A172 (cell line): ENCODE measurements around the gene TGFBRAP1. TPM values are rescaled to one million over a fixed set of nuclear protein-coding genes. Genes with fewer than 3 reads are reported as not detected.

ENCODE experiments used
- DNase-seq: peaks from one replicate; pipeline ENCODE4 v3.0.0-alpha.2; 2015; ENCODE audit warnings: low spot score
- total RNA-seq: library from RNA; depleted of rRNA; stranded (reverse); fragments of >200 nt; shearing (Covaris generic); gene quantifications from 2 replicates; pipeline ENCODE4 v1.2.3, GENCODE V29; 2014; rRNA removed

TGFBRAP1 gene
- total RNA-seq, 1 experiment from 2014 or later: 37.7 TPM

DNA sequence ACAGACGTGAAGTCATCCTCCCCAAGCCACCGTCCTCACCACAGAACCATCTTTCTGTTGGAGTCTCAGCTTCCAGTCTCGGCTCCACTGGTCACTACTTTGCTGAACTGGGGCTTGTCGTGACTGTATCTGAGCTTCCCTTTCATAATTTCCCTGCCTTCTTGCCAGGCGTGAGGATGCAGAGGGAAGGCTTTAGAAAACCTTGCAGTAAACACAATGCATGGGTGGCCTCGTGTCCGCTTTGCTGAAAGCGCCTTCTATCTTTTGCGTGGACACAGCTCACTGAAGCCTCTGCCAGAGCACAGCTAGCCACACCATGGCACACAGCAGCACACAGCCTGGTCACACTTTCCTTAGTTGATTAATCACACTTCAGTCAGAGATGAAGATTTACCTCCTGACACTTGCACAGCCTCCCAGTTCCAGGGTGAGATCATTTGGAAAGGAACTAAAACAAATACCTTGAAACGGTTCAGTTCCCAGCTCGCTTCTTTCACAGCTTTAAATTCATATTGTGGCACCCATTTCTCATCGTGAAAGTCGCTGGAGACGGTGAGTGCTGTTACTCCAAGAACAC is 90.8 kb downstream of the TGFBRAP1 start:
- no peak for DNase-seq

DNA sequence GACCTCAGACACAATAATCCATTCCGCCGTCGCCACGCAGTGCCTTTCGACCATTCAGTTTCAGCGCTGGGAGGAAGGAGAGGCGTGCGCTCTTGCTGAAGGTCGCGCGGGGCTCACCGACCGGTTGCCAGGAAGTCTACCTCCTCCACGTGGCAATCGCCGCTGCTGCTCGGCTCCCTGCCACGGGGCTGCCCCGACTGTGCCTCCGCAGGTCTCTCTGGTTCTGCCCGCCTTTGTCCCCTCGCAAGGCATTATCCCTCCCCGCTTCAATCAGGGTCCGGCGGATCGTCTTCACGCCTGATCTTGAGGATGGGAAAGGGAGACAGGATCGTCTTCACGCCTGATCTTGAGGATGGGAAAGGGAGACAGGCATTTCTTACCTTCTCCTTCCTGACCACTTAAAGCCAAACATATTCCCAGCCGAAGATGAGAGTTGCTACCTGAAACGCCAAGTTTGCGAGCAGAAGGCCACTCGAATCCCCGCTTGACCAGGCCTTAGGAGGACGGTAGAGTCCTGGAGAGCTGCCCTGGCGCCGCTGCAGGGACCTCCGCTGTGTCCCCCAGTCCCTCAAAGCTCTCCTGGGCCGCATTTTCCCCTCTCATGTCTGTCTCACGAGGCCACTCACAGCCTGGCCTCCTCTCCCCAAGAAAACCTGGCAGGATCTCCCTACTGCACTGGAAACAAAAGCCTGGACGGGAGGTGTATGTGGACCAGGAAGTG is 92.3 kb downstream of the TGFBRAP1 start:
- DNase-seq: no peak

DNA sequence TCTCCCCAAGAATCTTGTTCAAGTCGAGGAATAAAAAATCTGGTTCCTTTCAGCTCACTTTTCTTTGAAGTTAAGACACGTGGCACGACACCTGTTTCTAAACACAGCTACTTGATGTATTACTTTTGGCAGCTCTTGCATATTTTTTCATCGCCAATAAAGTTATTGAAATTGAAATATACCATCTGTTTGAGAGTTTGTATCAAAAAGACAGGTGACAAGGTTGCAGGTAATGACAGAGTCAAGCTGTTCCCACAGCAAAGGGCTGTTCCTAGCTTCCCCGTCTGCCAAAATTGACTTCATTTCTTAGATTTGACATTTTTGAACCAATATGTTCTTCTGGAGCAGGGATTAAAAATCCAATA is 93.5 kb downstream of the TGFBRAP1 start:
- DNase-seq: no peak

DNA sequence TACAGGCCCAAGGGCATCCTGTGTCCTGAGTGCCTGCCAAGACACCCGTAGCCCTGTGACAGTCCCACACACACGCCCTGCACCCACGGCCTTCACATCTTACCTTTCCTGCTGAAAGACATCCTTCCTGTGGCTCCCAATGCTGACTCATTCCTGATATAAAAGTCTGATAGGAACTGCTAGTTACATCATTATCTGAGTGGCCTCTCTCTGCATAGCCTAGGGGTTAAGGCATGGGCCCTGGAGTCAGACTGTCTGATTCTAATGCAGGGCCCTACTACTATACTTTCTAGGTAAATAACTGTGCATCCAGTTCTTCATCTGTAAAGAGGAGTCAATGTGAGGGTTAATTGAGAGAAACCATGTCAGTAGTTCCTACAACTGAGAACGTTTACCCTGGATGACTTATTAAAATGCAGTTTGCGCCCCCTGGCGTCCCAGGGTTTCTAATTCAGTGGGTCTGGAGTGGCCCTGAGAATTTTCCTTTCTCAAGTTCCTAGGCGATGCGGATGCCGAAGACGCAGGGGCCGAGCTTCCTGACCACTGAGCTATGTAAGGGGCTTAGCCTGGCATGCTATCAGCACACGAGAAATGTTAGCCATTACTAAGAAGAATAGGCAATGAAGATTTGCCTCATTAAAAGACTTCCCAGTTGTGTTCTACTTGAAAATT is 94.0 kb downstream of the TGFBRAP1 start:
- peak; percentile 86 for DNase-seq

DNA sequence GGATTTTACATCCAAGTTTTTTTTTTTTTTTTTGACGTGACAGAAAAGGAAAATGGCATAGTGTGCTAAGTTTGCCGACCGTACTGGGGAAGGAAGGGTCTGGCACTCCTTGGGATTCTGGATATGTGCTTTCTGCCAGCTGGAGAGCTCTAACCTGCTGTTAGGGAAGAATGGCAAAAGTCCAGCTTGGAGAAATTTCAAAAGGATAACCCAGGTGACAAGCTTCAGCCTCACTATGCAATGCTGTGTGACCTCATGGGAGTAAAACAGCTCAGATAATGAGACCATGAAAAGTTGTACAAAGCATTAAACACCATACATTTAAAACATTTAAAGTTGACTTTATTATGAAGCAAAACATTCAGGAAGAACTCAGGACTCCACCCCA is 98.3 kb downstream of the TGFBRAP1 start:
- no peak for DNase-seq

DNA sequence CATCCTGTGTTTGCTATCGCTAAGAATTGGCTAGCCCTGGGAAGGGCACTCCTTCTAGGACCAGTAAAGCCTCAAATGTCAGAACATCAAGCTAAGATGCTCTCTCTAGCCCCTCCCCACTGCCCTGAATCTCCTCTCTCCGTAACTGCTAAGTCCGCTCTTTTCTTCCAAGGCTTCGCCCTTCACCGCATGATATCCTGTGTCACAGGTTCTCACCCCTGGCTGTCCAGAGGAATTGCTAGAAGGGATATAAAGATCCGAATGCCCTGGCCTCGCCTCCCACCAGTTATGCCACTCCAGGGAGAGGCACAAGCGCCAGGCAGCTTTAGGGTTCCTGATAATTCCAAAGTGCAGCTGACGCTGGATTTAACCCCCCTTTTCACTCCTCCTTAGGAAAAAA is 105.1 kb downstream of the TGFBRAP1 start:
- DNase-seq: no peak

DNA sequence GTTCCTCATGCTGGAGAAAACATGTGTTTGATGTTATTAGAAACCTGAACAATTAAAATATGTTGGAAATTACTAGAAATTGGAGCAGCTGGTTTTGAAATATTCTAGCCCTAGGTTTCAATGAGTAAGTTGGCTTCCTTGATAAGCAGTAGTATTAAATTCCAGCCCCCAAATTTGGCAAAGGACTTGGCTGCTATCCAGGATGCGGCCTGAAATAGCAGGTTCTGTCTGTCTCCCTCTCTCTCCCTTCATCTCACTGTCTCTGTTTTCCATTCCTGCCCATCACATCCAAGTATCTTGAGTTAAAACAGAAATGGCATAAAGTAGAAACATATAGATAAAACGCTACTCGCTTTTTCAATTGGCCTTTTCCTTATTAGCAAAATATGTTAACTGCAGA is 108.9 kb downstream of the TGFBRAP1 start:
- no peak for DNase-seq

DNA sequence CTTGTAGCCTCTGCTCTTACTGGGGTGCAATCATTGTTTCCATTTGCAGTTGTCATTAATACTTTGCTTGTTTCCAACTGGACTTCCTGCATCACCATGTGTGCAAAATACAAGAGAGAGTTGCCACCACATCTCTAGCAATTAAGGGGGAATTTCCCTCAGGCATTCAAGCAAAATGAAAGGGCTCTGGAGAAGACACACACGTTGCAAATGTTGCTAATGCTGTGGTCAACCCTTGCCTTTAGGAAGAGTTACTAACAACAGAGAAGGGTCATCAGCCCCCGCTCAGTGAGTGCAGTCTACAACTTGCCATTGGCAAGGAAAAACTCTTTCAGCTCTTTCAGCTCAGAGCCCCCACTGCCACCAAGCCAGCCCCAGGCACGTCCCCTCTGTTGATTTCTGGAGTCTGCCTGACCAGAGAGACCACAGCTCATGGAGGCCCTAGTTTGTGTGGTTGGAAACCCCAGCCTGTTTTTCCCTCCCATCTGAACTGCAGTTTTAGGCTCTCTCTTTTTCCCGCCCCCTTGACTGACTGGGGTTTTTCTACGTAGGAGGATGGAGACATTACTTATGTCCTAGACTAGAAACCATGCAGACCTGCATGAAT is 113.8 kb downstream of the TGFBRAP1 start:
- no peak for DNase-seq

Other genes starting within 250 kb of the TGFBRAP1 start
- not detected in 2 replicates for gene GPR45, start 88.0 kb downstream of the TGFBRAP1 start, total RNA-seq
- gene C2orf49, start 7.8 kb upstream of the TGFBRAP1 start, total RNA-seq: 9.8 and 25.1 TPM in 2 replicates
- 45.7 and 67.9 TPM in 2 replicates for gene FHL2, start 69.3 kb upstream of the TGFBRAP1 start, total RNA-seq